IPS-NIHi11 (cell line): ENCODE data around the gene RANBP6.
"Not testable (repeated sequence)": the region's sequence is repeated elsewhere in the genome, so short reads cannot be mapped to it uniquely, and the experiment has no call there.

Experiments used
- DNase-seq: peaks from one replicate; pipeline ENCODE4 v3.0.0; 2012; ENCODE audit warnings: mixed read lengths, low spot score

The RANBP6 gene

DNA sequence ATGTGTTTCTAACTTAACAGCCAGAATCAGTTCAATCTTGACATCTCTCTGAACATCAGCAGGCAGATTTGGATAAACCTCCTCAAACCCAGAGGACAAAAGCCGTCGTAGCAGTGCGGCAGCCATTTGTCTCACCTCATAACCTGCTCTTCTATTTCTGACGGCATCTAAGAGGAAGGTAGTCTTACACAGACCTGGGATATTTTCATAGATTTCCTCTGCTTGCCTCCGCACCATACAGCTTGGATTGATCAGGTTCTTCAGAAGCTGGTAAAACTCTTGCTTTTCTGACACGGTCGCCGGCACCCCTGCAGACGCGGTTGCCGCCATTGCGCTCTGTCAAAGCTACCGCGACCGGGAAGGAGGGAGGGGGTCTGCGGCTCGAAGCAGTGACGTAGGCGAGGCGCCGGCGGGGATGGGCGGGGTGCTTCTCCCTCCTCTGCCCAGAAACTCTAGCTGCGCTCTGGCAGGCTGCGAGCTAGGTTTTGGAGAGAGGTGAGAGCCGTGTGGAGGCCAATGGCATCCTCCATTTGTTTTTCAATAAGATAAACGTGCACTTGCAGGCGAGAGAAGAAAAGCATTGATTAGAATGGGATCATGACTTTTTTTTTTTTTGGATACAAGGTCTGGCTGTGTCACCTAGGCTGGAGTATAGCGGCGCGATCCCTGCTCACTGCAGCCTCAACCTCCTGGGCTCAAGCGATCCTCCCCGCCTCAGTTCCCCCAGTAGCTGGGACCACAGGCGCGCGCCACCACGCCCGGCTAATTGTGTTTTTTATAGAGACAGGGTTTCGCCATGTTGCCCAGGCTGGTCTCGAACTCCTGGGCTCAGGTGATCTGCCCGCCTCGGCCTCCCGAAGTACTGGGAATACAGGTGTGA is at the start of gene RANBP6:
Gene RANBP6, minus strand, starts transcription at position 347 of the 880 bp plus-strand sequence. Its CDS starts 17 bp downstream, at position 330.
- peak; percentile 90 for DNase-seq

- DNase-seq, result not testable (repeated sequence)
Measured at GRCh38 chr9:6063146-6063545, 47.7 kb upstream of the RANBP6 start.

- no peak for DNase-seq
Measured at GRCh38 chr9:6055666-6056065, 40.2 kb upstream of the RANBP6 start.

- peak; percentile 53 for DNase-seq
Measured at GRCh38 chr9:6055216-6055615, 39.8 kb upstream of the RANBP6 start.

DNA sequence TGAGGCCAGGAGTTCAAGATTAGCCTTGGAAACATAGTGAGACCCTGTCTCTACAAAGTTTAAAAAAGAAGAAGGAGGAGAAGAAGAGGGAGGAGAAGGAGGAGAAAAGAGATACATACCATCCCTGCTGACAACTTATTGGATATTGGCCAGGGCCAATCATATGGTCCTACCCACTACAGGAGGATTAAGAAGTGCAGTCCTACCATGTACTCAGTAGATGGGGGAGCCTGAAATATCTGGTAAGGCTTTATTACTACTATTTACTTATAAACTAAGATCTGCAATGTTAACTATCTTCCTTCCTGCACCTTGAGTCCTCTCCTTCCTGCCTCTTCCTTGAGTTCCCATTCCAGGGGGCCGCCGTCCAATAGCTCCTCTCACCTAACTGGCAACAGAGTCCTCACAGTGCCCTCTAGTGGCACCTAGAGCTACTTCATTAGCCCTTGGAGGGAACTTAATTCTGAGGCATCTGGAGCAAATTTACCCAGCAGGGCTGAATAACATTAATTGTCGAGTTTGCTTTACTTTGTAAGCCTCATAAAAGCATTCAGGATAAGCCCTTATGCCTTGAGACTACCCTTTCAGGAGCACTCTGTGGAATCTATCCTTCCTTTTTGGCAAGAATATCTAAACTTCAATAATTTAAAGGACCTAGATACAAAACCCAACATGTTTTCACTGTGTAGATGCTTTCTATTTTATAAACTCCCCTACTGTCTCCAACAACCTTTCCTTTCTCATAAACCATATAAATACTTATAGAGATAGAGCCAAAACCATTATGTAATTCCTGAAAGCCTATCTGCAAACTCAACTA is 39.1 kb upstream of the RANBP6 start:
- DNase-seq, result peak; percentile 69

- DNase-seq, result no peak
Measured at GRCh38 chr9:6052293-6052919, 37.0 kb upstream of the RANBP6 start.

DNA sequence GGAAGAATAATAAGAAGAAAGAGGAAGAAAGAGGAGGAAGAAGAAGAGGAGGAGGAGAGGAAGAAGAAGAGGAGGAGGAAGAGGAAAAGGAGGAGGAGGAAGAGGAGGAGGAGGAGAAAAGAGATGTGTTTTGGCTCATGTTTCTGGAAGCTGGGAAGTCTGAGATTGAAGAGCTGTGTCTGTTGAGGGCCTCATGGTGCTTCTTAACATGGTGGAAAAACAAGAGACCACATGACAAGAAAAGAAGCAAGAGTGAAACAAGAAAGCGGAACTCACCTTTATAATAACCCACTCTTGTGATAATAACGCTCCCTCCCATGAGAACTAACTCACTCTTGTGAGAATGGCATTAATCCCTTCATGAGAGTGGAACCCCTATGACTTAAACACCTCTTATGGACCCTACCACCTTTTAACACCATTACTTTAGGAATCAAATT is 36.1 kb upstream of the RANBP6 start:
- DNase-seq, result no peak

DNA sequence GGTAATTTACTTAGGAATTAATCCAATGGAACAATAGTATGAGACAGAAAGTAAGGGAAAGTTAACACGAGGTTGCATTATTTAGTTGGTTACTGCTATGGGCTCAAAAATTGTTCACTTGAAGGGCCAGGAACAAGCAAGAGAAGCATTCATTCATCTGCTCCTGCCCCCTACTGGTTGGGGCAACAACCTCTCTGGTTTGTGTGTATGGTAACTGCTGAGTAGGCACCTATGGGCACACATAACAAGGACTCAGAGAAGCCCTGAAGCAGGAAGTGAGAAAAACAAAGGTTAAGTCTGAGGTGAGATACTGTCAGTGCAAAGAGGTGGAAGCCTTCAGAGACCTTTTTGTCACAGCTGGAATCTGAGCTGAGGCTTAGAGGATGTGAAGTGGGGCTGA is 34.4 kb upstream of the RANBP6 start:
- peak; percentile 30 for DNase-seq

DNA sequence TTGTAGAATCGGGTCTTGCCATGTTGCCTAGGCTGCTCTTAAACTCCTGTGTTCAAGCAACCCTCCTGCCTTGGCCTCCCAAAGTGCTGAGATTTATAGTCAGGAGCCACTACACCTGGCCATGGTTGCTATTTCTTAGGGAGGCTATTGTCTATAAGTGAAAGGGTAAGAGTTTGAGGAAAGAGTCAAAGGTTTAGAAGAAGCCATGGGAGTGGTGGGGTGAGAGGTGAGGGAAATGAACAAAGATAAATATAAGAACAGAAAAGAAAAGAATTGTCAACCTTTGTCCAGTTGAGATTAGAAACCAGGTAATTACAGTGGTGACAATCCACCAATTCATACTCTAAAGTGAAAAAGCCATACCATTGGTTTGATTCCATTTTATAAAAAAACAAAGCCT is 32.6 kb upstream of the RANBP6 start:
- DNase-seq, result no peak

DNA sequence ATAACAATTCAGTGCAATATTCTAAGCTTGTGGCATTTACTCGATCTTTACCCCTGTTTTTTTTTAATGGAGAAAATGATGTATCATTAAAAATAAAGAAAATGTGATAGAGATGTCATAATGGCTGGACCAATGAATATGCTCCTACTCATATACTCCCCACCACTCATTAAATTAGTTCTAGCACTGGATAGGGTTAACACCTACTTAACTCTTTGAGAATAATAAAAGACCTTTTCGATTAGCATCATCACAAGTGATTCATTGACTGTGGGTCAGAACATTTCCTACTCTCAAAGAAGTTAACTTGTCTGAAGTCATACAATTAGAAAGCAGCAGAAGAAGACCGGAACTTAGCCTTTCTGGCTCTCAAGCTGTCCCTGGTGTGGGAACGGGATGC is 31.6 kb upstream of the RANBP6 start:
- no peak for DNase-seq

DNA sequence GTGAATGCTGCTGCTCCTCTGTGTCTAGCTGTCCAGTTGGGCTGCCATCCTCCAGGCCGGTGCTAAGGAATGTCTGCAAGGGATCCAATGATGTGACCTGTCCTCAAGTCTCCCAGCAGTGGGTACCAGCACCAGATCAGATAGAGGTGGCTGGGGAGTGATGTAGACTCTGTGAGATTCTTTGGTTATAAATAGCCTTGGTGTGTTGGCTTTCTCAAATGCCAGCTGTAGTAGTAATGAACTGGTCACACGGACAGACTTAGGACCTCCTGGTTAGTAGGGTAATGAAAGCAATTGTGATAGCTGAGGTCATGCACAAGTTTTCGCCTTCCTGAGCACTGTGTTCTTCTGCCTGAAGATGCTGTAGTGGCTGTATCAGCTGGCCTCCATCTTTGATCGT is 29.9 kb upstream of the RANBP6 start:
- DNase-seq, result no peak

DNA sequence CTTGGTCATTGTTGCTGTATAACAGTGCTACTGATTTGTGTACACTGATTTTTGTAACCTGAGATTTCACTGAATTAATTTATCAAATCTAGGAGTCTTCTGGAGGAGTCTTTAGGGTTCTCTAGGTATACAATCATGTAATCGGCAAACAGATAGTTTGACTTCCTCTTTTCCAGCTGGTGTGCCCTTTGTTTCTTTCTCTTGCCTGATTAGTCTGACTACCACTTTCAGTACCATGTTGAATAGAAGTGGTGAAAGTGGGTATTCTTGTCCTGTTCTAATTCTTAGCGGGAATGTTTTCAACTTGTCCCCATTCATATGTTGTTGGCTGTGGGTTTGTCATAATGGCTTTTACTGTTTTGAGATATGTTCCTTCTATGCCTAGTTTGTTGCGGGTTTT is 24.7 kb upstream of the RANBP6 start:
- DNase-seq, result no peak

DNA sequence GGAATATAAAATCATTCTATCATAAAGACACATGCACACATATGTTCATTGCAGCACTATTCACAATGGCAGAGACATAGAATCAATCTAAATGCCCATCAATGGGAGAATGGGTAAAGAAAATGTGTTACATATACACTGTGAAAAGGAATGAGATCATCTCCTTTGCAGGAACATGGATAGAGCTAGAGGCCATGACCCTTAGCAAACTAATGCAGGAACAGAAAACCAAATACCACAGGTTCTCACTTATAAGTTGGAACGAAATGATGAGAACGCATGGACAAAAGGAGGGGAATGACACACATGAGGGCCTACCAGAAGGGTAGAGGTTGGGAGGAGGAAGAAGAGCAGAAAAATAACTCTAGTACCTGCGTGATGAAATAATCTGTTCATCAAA is 21.0 kb upstream of the RANBP6 start:
- DNase-seq, result no peak

GRCh38 chr9:6034954-6035353 is 19.5 kb upstream of the RANBP6 start:
- DNase-seq, result no peak

GRCh38 chr9:6029604-6030274 is 14.3 kb upstream of the RANBP6 start:
- no peak for DNase-seq

GRCh38 chr9:6024035-6024554 is 8.7 kb upstream of the RANBP6 start:
- peak; percentile 38 for DNase-seq

- not testable (repeated sequence) for DNase-seq
Measured at GRCh38 chr9:6016975-6017374, 1.6 kb upstream of the RANBP6 start.

- no peak for DNase-seq
Measured at GRCh38 chr9:6014670-6015270, 654 bp downstream of the RANBP6 start.

DNA sequence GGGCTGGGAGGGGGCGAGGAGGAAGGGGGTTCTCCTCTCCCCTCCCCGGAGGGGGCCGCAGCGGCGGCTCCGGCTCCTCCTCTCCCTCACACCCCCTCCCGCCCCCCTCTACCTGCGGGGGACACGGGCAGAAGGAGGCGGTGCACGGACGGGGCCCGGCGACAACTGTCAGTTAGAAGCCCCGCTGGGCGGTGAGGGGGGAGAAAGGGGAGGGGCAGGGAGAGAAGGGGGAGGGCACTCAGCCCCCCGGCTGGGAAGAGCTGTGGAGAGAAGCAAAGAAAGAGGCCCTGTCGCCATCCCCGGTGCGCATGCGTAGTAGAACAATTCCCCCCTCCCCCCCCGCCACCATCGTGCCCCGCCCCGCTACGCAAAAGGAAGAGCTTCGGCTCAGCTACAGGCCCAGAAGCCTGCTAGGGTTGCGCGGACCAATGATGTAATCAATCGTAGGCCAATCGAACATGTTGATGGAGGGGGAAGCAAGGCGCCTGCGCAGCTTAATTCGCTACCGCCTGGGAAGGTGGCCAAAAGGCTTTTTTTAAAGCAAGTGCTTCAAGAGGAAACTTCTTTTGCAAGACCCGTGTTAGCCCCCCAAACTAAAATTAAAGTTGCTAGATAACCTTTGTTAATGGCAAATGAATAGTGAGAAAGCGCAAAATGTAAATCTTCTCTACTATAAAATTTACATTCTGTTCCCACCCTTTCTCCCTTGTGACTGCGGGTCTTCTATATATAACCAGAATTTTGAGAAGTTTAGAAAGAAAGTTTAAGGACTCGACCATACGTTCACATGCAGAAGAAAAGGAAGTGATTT is 7.0 kb downstream of the RANBP6 start:
- peak; percentile 89 for DNase-seq

GRCh38 chr9:6007770-6008168 is 7.7 kb downstream of the RANBP6 start:
- peak; percentile 76 for DNase-seq
